CD1c-positive myeloid dendritic cell (primary cell): ENCODE data around the gene KCNH6.
A peak's percentile ranks its signal among the peaks of the same experiment; 100 is the strongest.

Experiments
- DNase-seq: peaks from one replicate; pipeline ENCODE4 v3.0.0-alpha.2; 2016; ENCODE audit errors: extremely low spot score

Gene KCNH6

DNA sequence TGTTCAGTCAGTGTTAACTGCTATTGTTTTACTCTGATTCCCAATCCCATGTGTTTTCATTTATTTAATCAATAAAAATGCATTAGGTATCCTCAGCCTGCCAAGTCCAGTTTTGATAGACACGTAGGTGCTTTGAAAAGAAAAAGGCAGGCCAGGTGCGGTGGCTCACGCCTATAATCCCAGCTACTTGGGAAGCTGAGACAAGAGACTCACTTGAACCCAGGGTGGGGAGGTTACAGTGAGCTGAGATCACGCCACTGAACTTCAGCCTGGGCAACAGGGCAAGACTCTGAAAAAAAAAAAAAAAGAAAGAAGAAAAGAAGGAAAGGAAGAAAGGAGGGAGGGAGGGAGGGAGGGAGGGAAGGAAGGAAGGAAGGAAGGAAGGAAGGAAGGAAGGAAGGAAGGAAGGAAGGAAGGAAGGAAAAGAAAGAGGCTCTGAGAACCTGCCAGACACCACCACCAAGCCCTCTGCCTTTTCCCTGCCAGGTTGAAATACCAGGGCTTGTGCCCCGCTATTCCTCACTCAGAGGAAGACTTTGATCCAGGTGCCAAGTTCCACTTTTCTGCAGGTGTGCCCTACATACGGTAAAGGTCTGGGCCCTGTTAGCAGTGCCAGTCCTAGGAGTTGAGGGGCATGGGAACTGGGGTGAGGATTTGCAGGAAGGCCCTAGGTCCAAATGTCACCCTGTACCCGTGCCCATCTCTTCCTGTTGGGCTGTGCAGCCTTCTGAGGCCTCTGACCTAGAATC is 10.1 kb upstream of the KCNH6 start:
- DNase-seq, result no peak

DNA sequence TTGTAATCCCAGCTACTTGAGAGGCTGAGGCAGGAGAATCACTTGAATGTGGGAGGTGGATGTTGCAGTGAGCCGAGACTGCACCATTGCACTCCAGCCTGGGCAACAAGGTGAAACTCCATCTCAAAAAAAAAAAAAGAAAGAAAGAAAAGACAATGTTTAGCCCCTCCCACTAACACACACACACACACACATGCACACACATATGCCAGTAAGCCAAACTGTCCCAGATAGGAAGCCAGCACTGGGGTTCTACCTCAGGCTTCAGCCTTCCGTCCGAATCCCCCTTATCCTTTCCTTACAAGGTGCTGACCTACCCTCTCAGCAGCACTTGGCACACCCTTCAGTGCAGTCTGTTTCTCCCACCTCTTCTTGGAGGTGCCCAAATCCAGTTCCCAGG is 8.7 kb upstream of the KCNH6 start:
- no peak for DNase-seq

DNA sequence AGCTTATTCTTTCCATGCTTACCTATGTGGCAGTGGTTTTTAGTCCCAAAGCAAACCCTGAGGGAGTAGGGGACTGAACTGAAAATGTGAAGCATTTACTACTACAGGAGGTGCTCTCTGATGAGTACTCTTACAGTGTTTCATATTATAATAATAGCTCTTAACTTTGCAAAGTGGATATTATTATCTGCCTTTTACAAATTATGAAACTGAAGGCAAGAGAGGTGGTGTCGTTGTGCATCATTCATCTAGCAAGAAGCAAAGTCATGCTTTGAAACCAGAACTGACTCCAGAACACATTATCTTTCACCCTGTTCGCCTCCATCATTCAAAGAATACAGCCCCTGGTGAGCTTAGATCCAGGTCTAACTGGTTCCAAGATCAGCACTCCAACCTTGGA is 8.2 kb upstream of the KCNH6 start:
- no peak for DNase-seq

DNA sequence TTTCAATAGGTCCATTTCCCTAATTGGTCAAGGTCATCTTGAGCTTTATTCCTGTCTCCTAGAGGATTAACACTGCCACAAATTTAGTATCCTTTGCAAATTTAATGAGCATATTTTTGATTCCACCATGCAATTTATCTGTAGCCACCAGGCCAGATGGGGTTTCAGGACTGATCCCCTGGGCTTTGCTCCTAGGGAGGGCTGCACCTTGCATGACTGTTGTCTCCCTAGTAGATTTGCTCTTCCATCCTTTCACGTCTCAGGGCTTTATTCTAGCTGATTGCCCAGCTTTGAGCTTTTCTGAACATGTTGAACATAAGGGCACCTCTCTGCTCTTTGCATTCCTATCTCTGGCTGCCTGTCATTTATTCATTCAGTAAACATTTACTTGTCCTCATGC is 7.7 kb upstream of the KCNH6 start:
- no peak for DNase-seq

DNA sequence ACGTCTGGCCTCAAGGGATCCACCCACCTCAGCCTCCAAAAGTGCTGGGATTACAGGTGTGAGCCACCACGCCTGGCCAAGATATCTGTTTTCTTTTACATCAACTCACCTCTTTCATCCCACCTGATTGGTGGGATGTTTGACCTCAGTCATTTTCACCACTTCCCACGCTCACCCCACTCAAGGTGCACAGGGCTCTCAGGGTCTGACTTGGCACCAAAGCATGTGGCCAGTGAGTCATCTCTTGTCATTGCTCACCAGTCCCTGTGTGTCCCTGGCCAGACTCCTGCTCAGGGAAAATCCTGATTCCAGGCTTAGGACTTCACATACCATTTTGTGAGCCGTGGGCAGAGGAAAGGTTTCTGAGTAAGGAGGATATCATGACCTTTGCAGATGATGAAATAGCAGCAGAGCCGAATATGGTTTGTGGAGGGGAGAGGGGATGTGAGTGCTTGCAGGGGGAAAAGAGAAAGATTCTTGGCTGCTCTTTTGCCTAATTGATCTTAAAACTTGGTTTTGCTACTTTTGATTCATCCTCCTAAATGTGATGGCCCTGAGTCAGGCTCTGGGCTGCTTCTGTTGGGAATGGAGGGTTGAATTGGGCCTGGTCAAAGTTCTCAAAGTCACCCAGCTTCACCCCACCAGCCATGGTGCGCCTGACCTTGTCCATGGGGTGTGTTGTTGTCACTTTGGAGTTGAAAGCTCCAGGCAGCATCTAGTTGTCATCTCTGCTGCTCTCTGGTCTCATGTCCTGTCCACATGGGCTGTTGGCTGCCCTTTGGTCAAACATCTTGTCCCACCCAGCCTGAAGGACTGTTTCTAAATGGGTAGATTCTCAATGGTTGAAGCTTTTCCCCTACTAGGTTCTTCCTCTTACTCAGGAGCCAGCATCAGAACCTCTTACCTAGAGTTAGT is 6.0 kb upstream of the KCNH6 start:
- DNase-seq, result peak; percentile 24

DNA sequence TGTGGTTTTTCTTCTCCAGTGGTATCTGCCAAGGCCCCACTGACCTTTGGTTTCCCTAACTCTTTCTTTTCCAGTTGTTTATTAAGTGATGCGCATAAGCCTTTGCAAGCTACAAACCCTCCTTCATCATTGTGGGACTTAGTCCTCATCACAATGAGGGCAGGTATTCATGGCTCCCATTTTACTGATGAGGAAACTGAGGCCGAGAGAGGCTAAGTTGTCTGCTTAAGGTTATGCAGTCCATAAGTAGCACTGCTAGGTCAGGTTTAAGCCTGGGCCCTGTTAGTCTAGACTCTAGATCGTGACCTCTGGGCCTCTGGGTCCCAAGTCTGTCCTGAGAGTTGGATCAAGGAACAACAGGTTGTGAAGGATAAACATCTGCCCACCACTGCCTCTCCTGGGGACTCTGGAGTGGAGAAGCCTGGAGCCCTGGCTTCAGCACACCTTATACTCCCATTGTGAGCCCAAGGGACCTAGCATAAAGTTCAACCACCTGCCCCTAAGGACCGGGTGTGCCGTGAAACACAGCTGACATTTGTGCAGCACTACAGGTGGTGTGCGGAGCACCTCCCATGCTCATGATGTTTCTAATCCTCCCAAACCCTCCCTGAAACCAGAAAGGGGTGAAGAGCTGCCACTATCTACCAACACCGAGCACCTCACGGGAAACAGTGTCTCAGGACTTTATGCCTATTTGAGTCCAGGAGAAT is 5.2 kb upstream of the KCNH6 start:
- DNase-seq, result no peak

DNA sequence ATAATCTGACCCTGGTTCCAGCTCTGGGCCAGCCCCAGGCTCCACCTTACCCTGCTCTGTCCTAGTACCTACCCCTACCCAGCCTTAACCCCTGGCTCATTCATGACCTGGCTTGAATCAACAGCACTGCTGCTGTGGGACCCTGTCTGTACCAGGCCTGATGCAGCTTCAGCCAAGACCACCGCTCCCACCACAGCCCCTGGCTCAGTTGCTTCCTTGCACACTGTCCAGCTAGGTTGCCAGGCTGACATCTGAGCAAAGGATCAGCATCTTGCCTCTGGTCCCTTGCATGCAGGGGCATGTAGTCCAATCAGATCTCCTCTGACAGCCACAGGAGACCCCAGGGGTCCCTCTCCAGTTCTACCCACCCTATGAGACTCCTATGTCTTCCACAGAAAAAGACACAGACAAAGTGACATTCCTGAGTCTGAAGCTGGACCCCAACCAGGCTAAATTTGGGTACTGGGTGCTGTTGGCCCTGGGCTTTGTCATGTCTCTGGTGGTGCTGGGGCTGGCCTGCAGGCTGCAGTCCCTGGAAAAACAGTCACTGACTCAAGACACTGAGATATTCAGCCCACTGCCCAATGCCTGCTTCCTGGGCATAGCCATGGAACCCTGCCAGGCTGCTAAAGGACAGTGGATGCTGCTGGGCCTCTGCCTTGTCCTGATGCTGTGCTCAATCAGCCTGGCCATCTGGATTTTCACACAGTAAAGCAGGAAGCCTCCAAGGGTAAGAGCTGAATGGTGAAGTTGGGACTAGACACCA is 3.9 kb upstream of the KCNH6 start:
- no peak for DNase-seq

DNA sequence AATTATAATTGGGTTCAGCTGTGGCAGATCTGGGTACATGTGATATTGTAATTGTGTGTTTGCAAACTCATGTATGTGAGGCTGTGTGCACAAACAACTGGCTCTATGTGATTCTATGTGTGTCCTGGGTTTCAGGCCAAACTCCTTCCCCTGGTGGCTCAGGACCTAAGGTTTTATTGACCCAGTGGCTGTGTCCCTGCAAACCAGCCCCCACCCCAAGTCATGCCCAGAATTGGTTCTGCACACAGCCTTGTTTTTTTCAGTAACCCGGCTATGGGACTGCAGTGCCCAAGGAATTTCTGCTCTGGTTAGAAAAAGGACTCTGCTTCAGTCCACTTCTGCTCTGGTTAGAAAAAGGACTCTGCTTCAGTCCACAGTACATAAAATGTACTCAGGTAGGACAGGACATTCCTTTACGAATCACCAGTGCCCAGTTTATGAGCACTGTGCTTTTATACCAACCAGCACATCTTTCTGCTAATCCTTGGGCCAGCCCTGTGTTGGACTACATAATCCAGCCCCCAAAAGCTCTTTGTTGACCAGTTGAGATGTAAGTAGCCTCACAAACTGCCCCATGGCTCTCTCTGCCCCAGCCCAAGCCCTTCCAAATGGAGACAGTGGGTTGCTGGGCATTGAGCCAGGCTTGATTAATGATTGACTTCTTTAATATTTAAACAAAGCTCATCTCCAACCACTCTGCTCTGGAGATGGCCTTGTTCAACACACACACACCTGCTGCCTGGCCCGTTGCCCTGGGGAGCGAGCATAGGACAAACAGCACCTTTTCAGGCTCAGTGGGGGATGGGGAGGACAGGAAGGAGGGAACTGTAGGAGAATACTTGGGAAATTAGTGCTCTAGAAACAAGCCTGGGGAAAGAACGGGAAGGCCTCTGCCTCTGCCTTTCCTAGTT is 2.9 kb upstream of the KCNH6 start:
- no peak for DNase-seq

DNA sequence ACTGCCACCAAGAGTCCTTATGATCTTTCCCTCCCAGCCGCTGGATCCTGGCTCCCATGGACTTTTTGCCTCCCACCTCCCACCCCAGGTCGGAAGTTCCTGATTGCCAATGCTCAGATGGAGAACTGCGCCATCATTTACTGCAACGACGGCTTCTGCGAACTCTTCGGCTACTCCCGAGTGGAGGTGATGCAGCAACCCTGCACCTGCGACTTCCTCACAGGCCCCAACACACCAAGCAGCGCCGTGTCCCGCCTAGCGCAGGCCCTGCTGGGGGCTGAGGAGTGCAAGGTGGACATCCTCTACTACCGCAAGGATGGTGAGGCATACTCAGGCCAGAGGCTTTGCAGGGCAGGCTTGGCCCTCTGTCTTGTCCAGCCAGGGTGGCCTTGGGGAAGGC is 893 bp downstream of the KCNH6 start:
- no peak for DNase-seq

DNA sequence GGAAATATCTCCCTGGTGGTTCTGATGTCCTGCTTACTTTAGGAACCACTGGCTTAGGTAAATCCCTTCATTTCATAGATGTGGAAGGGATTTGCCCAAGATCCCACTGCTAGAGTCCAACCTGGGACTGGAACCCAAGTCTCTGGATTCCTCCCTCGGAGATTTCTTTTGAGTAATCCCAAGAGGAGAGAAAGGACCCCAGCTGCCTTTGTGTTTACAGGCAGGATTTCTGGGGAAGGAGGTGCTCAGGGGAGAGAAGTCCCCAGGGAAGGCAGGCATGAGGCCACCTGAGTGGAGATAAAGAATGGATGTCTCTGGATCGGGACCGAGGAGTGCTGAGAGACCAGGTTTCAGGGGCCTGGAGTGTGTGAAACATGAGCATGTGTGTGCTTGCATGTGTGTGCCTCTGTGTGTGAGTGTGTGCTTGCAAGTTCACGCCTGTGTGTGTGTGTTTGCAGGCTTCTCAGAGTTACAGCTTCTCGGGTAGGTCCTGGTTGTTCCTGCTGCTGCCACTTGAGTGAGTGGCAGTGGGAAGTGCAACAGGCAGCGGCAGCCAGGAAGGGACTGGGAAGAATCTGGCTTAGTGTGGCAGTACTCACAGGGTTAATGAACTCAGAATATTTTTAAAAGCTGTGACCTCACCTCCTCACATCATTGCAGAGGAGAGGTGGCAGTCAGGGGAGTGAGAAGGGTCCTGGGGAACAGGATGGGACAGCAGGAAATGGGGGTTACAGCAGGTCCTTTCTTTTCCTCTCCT is 2.2 kb downstream of the KCNH6 start:
- DNase-seq, result no peak

DNA sequence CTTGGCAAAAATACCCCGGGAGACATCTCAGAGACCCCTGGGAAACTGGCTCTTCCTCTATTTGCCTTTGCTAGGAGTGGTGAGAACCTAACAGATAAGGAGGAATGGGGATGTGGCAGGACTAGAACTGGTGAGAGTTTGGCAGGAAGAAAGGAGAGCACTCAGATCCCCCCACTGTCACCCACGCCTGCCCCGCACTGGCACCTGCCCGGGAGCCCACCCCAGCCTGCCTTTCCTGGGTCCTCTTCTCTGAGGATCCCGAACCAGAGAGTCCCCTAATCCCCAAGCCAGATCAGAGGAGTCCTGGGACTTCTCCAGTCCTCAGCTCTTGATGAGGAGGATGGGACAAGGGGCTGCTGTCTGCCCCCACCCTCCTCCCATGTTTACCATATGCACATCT is 3.7 kb downstream of the KCNH6 start:
- no peak for DNase-seq

DNA sequence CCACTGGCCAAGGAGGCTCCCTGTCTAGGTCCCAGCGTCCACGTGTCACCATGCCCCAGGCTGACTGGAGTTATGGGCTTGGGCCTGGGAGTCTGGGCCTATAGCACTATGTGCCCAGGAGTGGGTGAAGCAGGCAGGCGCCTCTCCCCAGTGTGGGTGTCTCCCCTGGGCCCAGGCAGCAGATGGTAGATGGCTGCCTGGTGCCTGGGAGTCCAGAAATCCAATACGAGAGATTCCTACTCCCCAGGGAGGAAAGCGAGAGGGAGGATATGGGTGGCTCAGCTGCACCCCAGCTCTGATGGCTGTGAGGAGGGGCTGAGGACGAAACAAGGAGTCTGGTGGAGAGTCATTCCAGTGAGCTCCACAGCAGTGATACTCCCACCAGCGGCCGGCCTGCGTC is 5.0 kb downstream of the KCNH6 start:
- no peak for DNase-seq

DNA sequence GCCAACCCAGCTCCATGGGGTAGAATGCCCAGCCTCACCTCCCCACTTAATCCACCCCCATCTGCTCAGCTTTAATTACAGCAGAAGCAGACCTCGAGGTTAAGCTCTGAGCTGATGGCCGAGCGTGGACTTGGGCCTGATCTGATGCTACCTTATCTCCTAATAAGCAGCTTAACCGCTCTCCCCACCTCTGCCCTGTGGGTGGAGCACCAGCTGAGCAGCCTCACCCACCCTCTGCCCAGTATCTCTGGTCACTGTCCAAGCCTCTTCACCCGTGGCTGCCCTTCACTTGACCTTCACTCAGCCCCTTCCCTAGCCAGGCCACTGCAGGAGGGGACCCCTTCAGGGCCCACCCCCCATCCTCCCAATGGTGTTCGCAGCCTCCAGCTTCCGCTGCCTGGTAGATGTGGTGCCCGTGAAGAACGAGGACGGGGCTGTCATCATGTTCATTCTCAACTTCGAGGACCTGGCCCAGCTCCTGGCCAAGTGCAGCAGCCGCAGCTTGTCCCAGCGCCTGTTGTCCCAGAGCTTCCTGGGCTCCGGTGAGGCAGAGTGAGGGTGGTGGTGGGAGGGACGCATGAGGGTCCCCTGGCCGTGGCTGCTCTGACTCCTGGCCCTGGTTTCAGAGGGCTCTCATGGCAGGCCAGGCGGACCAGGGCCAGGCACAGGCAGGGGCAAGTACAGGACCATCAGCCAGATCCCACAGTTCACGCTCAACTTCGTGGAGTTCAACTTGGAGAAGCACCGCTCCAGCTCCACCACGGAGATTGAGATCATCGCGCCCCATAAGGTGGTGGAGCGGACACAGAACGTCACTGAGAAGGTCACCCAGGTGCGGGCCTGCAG is 6.8 kb downstream of the KCNH6 start:
- no peak for DNase-seq

DNA sequence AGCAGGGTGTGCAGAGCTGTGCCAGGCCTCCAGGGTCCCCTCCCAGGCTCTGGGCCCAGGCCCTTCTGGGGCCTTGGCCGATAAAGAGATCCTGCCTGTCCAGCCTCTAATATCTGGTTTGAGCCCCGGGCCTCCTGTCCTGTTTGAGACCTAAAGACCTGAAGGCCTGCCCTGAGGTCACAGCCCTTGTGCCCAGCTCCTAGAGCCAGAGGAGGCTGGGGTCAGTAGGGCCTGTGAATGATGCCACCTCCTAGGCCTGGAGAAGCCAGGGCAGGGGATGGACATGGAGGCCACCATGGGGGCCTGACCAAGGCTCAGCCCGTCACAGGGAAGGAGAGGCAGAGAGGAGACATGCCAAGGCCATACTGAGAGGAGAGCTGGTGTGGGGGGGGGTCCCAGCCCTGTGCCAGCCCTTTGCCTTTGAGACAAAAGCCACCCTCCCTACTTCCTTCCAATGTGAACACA is 7.4 kb downstream of the KCNH6 start:
- DNase-seq, result no peak

DNA sequence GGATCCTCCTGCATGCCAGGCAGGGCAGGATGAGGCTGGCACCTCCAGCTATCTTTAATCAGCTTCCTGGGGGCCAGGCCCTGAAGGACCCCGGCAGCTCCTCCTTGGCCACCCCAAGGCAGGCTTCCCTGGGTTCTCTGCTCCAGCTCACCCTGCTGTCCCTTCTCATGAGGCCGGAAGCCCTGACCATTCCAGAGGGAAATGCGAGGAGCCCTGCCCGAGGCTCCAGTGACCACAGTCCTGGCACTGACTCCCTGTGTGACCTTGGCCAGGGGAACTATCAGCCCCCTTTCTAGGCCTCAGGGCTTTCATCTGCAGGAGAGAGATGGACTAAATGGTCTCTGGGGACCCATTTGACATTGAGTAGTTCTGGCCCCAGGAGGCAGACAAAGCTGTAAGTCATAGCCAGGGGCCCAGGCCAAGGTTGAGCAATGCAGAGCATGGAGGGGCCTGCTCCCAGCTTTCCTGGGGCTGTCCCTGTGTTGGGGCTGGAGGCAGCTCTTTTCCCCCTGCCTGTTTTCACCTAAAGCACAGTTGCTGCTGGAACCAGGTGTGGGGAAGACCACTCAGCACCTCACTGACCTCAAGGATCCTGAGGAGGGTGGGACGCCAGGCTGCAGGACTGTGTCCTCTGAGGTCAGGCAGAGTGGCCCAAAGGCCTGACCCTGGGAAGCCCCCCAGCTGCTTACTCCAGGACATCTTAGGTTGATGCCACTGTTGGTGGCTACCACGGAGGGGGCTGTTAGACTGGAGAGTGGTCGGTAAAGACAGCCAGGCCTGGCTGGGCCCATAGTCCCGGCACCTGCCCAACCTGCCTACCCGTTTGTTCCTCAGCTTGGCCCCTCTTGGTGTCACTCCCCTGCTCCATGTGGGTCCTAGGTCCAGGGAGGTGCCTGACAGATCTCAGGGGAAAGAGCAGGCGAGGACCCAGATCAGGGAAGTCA is 8.1 kb downstream of the KCNH6 start:
- DNase-seq, result no peak

DNA sequence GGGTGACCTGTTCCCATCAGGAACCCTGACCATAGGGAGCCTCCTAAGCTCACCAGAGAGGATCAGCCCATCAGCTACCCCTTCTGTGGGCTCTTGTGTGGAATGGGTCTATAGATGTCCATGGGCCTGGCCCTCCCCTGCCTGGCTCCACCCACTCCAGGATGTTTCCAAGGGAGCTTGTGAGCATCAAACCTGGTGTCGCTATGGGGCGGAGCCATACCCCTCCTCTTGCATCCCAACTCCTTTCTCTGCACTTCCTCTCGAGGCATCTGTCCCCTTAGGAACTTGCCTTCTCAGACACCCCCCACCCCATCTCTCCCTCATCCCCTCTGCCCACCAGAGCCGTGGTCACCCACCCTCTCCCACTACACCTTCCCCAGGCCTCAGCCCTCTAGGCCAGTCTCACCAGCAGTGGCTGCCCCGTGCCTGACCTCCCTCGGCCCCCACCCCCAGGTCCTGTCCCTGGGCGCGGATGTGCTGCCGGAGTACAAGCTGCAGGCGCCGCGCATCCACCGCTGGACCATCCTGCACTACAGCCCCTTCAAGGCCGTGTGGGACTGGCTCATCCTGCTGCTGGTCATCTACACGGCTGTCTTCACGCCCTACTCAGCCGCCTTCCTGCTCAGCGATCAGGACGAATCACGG is 10.4 kb downstream of the KCNH6 start:
- DNase-seq, result no peak

DNA sequence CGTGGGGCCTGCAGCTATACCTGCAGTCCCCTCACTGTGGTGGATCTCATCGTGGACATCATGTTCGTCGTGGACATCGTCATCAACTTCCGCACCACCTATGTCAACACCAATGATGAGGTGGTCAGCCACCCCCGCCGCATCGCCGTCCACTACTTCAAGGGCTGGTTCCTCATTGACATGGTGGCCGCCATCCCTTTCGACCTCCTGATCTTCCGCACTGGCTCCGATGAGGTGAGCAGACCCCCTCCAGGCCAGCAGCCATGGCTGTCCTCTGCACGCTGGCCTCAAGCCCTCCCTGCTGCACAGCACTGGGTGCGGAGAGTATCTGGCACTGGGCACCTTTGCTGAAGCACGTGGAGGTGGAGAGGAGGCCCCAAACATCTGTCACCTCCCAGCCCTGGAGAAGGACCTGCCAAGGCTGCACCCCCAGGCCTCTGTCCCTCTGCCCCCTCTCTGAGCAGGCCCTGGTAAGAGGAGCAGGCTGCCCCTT is 11.0 kb downstream of the KCNH6 start:
- no peak for DNase-seq
